GM10266 (cell line): ENCODE measurements around the gene ATP1B2.

ENCODE experiments used
- DNase-seq: peaks from one replicate; pipeline ENCODE4 v3.0.0; 2012; ENCODE audit errors: extremely low spot score
- CTCF ChIP-seq: IDR thresholded peaks from 2 replicates; pipeline ENCODE4 v1.5.1; 2012; ENCODE audit warnings: mild to moderate bottlenecking, low read depth; ENCODE audit not compliant: control insufficient read depth, insufficient read depth; ENCODE audit errors: missing control alignments

The ATP1B2 gene

GRCh38 chr17:7686222-7687071 is 35.7 kb downstream of the ATP1B2 start:
- DNase-seq: peak; percentile 70
- TF ChIP-seq CTCF: no peak

GRCh38 chr17:7687072-7687907 is 36.6 kb downstream of the ATP1B2 start, which contains the start of gene TP53:
Gene TP53, minus strand, starts transcription at chr17:7687490. Its CDS starts 10,896 bp downstream, at chr17:7676594.
- TF ChIP-seq CTCF: no peak
- peak; percentile 84 for DNase-seq

- peak; percentile 91 for DNase-seq
- peak; percentile 99 for TF ChIP-seq CTCF
Observed at GRCh38 chr17:7687908-7688807, 37.4 kb downstream of the ATP1B2 start, which contains the start of gene WRAP53. Gene WRAP53, plus strand, starts transcription at chr17:7688477. Its CDS starts 172 bp downstream, at chr17:7688649.

GRCh38 chr17:7688808-7689316 is 38.1 kb downstream of the ATP1B2 start:
- TF ChIP-seq CTCF: no peak
- no peak for DNase-seq

GRCh38 chr17:7695586-7695985 is 44.9 kb downstream of the ATP1B2 start:
- no peak for DNase-seq
- TF ChIP-seq CTCF: no peak

- no peak for TF ChIP-seq CTCF
- no peak for DNase-seq
Observed at GRCh38 chr17:7697828-7698588, 47.3 kb downstream of the ATP1B2 start.
